GM12874 (cell line): ENCODE measurements around the gene DGKE.

Experiments
- CTCF ChIP-seq: IDR thresholded peaks from 2 replicates; pipeline ENCODE4 v1.5.1; 2011; ENCODE audit warnings: low read depth, mild to moderate bottlenecking, control low read depth, low read length, moderate library complexity; ENCODE audit not compliant: insufficient read depth

Gene DGKE

GRCh38 chr17:56795221-56795865 is 38.6 kb upstream of the DGKE start:
- no peak for TF ChIP-seq CTCF

DNA sequence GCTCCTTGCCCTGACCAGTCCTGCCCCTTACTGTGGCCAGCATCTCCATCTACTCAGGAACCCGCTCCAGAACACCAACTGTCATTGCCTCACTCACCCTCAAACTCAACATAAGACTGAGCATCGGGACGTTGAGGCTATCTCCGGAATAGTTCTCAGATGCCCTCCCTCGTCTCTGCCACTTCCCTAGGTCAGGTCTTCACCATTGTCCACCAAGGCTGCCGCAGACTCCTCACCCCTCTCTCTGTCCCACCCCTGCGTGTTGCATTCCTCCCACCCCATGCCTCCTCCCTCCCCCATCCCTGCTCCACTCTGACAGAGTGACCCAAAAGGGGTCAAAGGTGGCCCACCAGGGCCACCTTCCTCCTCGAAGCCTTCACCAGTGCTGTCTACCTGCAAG is 37.4 kb upstream of the DGKE start:
- TF ChIP-seq CTCF, result no peak

- no peak for TF ChIP-seq CTCF
These were observed 35.0 kb upstream of the DGKE start for GRCh38 chr17:56798916-56799315.

DNA sequence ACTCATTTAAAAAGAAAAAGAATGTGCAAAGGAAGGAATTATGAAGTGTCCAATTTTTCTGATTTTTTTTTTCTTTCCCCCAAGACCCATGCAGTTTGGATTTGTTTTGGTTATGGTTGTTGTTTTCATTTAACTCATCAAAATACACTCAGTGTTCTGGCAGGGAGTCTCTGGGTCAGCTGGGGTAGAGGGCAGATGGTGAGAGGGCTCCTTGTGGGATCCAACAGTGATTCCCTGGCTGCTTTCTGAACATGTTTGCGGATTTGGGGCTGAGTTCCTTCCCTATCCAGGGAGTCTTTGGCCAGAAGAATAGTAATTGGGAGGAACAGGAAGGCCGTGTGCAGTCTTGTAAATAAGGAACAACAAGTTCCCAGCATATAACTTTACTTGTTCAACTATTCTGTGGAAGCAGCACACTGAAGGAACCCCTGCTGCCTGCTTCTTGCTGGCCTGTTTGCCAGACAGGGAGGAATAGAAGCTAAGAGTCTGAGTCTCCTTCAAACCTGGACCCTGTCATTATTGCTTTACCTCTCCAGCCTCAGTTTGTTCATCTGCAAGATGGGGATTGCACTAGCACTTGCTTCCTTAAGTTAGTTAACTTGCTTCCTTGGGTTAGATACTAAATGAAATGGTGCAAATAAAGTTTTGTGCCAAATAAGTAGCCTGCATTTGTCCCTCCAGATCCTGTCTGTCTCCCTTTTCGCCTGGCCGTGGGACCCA is 32.3 kb upstream of the DGKE start:
- no peak for TF ChIP-seq CTCF

- no peak for TF ChIP-seq CTCF
These were observed 30.9 kb upstream of the DGKE start for GRCh38 chr17:56803071-56803470.

GRCh38 chr17:56804454-56804853 is 29.5 kb upstream of the DGKE start:
- TF ChIP-seq CTCF, result no peak

GRCh38 chr17:56806949-56807348 is 27.0 kb upstream of the DGKE start:
- no peak for TF ChIP-seq CTCF
